ENCODE measurements around the gene WDR5.
A peak's percentile ranks its signal among the peaks of the same experiment; 100 is the strongest.

WDR5 gene

DNA sequence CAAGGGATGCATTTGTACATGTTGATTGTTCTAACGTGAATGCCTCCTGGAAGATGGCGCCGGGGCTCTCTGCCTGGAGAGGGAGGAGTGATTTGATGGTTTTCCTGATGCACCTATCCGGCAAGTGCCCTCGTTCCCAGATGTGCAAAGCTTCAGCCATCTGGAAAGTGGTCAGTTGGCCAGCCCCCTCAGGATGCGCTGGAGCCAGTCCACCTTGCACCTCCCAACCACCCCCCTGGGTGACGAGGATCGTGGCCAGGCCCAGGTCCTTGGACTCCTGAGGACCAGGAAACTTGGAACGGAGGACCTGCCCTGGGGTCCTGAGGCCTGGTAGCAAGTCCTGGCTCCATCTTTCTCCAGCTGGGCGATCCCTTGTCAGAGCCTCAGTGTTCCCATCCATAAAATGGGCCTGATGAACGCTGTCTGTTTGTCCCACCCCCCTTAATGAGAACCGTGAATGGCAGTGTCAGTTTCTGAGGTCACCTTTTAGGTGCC is 52.1 kb downstream of the WDR5 start (continued):
- no peak for TF ChIP-seq PRDM6 (tag by site-specific recombination; IDR thresholded peaks at IDR 0.05)
- TF ChIP-seq ZNF302 (tag by site-specific recombination; IDR thresholded peaks at IDR 0.05; ENCODE audit: low read depth) = no peak
- TF ChIP-seq ZNF350 (tag by site-specific recombination; IDR thresholded peaks at IDR 0.05) = no peak
- no peak for TF ChIP-seq ZNF148 (tag by site-specific recombination; IDR thresholded peaks at IDR 0.05; ENCODE audit: borderline replicate concordance)
- no peak for TF ChIP-seq PRDM1 (tag by site-specific recombination; IDR thresholded peaks at IDR 0.05)
- TF ChIP-seq BCL11B (tag by site-specific recombination; IDR thresholded peaks at IDR 0.05; ENCODE audit: low read depth) = no peak
- TF ChIP-seq, protein P1, sequence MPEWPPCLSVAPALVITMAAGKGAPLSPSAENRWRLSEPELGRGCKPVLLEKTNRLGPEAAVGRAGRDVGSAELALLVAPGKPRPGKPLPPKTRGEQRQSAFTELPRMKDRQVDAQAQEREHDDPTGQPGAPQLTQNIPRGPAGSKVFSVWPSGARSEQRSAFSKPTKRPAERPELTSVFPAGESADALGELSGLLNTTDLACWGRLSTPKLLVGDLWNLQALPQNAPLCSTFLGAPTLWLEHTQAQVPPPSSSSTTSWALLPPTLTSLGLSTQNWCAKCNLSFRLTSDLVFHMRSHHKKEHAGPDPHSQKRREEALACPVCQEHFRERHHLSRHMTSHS (tag by site-specific recombination; IDR thresholded peaks at IDR 0.05) = no peak
- no peak for TF ChIP-seq ZNF792 (tag by site-specific recombination; IDR thresholded peaks at IDR 0.05)
- no peak for TF ChIP-seq ZNF791 (tag by site-specific recombination; IDR thresholded peaks at IDR 0.05)
- TF ChIP-seq SP7 (tag by site-specific recombination; IDR thresholded peaks at IDR 0.05) = no peak
- TF ChIP-seq ZNF248 (tag by site-specific recombination; IDR thresholded peaks at IDR 0.05) = no peak

DNA sequence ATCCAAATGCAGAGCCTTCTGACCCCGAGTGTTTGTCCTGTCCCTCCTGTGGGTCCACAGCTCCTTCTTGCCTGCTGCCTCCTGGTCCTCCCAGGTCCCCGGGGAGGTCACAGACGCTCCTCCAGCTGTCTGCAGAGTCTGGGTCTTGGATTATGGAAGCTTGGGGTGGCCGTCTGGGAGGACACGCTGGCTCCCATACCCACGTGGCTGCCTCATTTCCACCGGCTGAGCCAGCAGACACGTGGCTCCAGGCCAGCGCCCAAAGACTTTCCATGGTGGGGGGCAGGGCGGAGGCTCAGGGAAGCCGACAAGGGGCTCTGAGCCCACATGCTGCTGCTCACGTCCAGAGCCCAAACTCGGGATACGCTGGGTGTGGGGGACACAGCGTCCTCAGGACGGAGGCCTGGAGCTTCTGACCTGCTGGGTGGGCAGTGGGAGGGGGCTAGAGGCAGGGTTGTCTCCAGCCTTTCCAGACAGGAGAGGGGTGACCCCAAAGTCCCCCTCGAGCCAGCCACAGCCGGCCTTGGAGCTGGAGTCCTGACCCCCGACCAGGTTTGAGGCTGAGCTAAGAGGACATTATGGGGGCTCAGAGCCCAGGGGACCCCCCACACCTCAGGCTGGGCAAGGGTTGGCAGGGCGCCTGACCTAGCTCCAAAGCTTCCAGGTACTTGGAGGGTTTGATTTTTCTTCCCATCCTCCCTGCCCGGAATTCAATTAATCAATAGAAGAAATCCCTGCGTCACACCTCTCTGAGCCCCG is 52.7 kb downstream of the WDR5 start:
- no peak overlapping the region for H3K4me3 ChIP-seq (ENCODE audit: low read depth, low read length)
- TF ChIP-seq FEZF1 (tag by site-specific recombination; IDR thresholded peaks at IDR 0.05) = no peak
- no peak for TF ChIP-seq ZNF510 (tag by site-specific recombination; IDR thresholded peaks at IDR 0.05; ENCODE audit: insufficient replicate concordance)
- no peak for TF ChIP-seq ZNF785 (tag by site-specific recombination; IDR thresholded peaks at IDR 0.05)
- no peak for TF ChIP-seq GLI4 (tag by site-specific recombination; IDR thresholded peaks at IDR 0.05)
- no peak for TF ChIP-seq SCRT1 (tag by site-specific recombination; IDR thresholded peaks at IDR 0.05; ENCODE audit: borderline replicate concordance)
- TF ChIP-seq ZNF335 (tag by site-specific recombination; conservative IDR thresholded peaks at IDR 0.05) = no peak
- ChIA-PET CTCF (interaction anchor here (0.6 to 0.7 kb wide), 2 partner anchors 254 to 1266 kb away, joined by 3 to 5 read pairs; no protein-coding TSS in a partner anchor), POLR2A (no interaction called here)
- H3K36me3 ChIP-seq (ENCODE audit: control insufficient read depth in 2 of 2, insufficient read depth in 1 of 2, low read length in 2 of 2) = no peaks in the 10 kb centered on the region
- no peak overlapping the region for H3K27ac ChIP-seq (ENCODE audit: extremely low read depth, low read depth, low read length)
- no peaks in the 10 kb centered on the region for H3K4me1 ChIP-seq (ENCODE audit: control insufficient read depth, insufficient read depth, low read length)
- no peaks in the 10 kb centered on the region for H3K9me3 ChIP-seq (ENCODE audit: control insufficient read depth, insufficient read depth, low read depth, low read length)

GRCh38 chr9:134189145-134189469 is 53.2 kb downstream of the WDR5 start:
- Histone ChIP-seq H3K4me1 (ENCODE audit: control insufficient read depth, insufficient read depth, low read length) (no peaks in the 10 kb centered on the region), H3K27ac (ENCODE audit: extremely low read depth, low read depth, low read length) (no peak overlapping the region), H3K4me3 (ENCODE audit: low read depth, low read length) (no peak overlapping the region), H3K9me3 (ENCODE audit: control insufficient read depth, insufficient read depth, low read depth, low read length) (no peaks in the 10 kb centered on the region), H3K36me3 (ENCODE audit: control insufficient read depth in 2 of 2, insufficient read depth in 1 of 2, low read length in 2 of 2) (no peaks in the 10 kb centered on the region)
- no peak for TF ChIP-seq ZNF624 (tag by site-specific recombination; IDR thresholded peaks at IDR 0.05)
- TF ChIP-seq ZNF473 (tag by site-specific recombination; IDR thresholded peaks at IDR 0.05) = no peak
- no peak for TF ChIP-seq ZNF707 (tag by site-specific recombination; IDR thresholded peaks at IDR 0.05)
- TF ChIP-seq ZNF830 (tag by site-specific recombination; IDR thresholded peaks at IDR 0.05; ENCODE audit: low read depth) = no peak
- TF ChIP-seq ZNF600 (tag by site-specific recombination; IDR thresholded peaks at IDR 0.05) = 0 out of 2 replicates have a peak, but pooled peaks have one; percentile 26
- no peak for TF ChIP-seq ZNF335 (tag by site-specific recombination; conservative IDR thresholded peaks at IDR 0.05)
- TF ChIP-seq GLIS2 (tag by site-specific recombination; IDR thresholded peaks at IDR 0.05) = no peak
- POLR2A ChIA-PET = no interaction called here
- CTCF ChIA-PET = no interaction called here
